DND-41 (cell line): ENCODE measurements around the gene CEP104.

Experiments
- ATAC-seq: fragments of 200-7000 bp; cut with Tn5 transposase; 3 replicates; pipeline ENCODE4 v1.9.1; 2021; ENCODE audit warnings: low read depth; ENCODE audit not compliant: insufficient read depth
- DNase-seq: peaks from one replicate; pipeline ENCODE4 v3.0.0-alpha.2; 2020
- H2AFZ ChIP-seq: 2 replicates; pipeline ENCODE4 v1.6.0; 2012; ENCODE audit warnings: low read depth, low read length
- H3K27ac ChIP-seq: 2 replicates; pipeline ENCODE4 v1.5.1; 2012; ENCODE audit warnings: low read length, inconsistent platforms
- H3K27me3 ChIP-seq: fragments of 200-600 bp; sonication (generic); 2 replicates; pipeline ENCODE4 v1.6.0; 2012; ENCODE audit warnings: low read length, mild to moderate bottlenecking, inconsistent platforms; ENCODE audit not compliant: insufficient read depth, poor library complexity
- H3K36me3 ChIP-seq: 2 replicates; pipeline ENCODE4 v1.5.1; 2012; ENCODE audit warnings: low read length, inconsistent platforms; ENCODE audit not compliant: insufficient read depth
- H3K4me1 ChIP-seq: 2 replicates; pipeline ENCODE4 v1.5.1; 2012; ENCODE audit warnings: mild to moderate bottlenecking, low read length; ENCODE audit not compliant: insufficient read depth
- H3K4me2 ChIP-seq: 2 replicates; pipeline ENCODE4 v1.6.0; 2012; ENCODE audit warnings: mild to moderate bottlenecking, moderate library complexity, low read length, inconsistent platforms; ENCODE audit not compliant: insufficient read depth
- H3K4me3 ChIP-seq, 2 experiments: fragments of 200-600 bp in 1 of 2; shearing (Covaris generic) in 1 of 2; 2 replicates each; pipeline ENCODE4 v1.5.1; 2012 to 2016; ENCODE audit warnings: inconsistent platforms in 2 of 2, low read length in 2 of 2, mild to moderate bottlenecking in 2 of 2, low read depth in 1 of 2, moderate library complexity in 1 of 2
- H3K79me2 ChIP-seq: 2 replicates; pipeline ENCODE4 v1.6.0; 2012; ENCODE audit warnings: low read length, inconsistent platforms; ENCODE audit not compliant: insufficient read depth
- H3K9ac ChIP-seq: 2 replicates; pipeline ENCODE4 v1.6.0; 2012; ENCODE audit warnings: low read depth, mild to moderate bottlenecking, inconsistent platforms, low read length, moderate library complexity
- H3K9me3 ChIP-seq: 2 replicates; pipeline ENCODE4 v1.5.1; 2012; ENCODE audit warnings: low read length, moderate library complexity, mild to moderate bottlenecking, inconsistent platforms; ENCODE audit not compliant: insufficient read depth, severe bottlenecking
- H4K20me1 ChIP-seq: 2 replicates; pipeline ENCODE4 v1.6.0; 2012; ENCODE audit warnings: low read length; ENCODE audit not compliant: insufficient read depth
- CTCF ChIP-seq: IDR thresholded peaks from 2 replicates; pipeline ENCODE4 v1.5.1; 2012; ENCODE audit warnings: borderline replicate concordance, low read length, moderate library complexity, mild to moderate bottlenecking; ENCODE audit not compliant: poor library complexity, severe bottlenecking; ENCODE audit errors: extremely low read depth
- EZH2 ChIP-seq: IDR thresholded peaks from 3 replicates; pipeline ENCODE4 v1.6.1; 2012; ENCODE audit warnings: borderline replicate concordance, low read depth, mild to moderate bottlenecking, moderate library complexity, low read length, inconsistent platforms; ENCODE audit not compliant: severe bottlenecking

Gene CEP104

GRCh38 chr1:3821908-3822307, 35.1 kb downstream of the CEP104 start:
- no peak overlapping the region for H2AFZ ChIP-seq
- DNase-seq (no peak), ATAC-seq (no peak)
- no peaks in the 10 kb centered on the region for H3K9me3 ChIP-seq
- no peak overlapping the region for H3K4me2 ChIP-seq
- H3K79me2 ChIP-seq, result no peaks in the 10 kb centered on the region
- no peak overlapping the region for H3K27ac ChIP-seq
- no peak overlapping the region for H3K4me3 ChIP-seq
- TF ChIP-seq CTCF, result no peak
- no peak for TF ChIP-seq EZH2
- H3K9ac ChIP-seq, result no peak overlapping the region
- H4K20me1 ChIP-seq, result no peaks in the 10 kb centered on the region
- H3K4me1 ChIP-seq, result no peaks in the 10 kb centered on the region
- no peaks in the 10 kb centered on the region for H3K27me3 ChIP-seq
- peaks cover 53% of the 10 kb centered on the region for H3K36me3 ChIP-seq

DNA sequence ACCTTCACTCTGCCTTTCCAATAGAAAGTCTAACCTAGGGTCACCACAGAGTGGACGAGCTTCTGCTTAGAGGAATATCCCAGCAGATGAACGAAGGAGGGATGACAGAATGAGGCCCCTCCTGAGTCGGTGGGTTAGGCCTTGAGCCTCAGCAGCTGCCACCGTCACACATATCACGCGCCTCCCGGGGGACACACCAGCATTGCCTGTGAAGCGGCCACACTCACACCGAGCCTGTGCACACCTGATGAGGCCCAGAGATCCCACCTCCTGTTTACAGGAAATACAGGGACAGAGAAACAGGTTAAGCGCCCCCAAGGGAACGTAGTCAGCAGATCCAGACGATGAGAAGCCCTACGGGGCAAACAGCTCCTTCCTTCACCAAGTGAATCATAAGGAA, 35.6 kb downstream of the CEP104 start:
- no peaks in the 10 kb centered on the region for H3K27me3 ChIP-seq
- ATAC-seq, result no peak
- H4K20me1 ChIP-seq, result no peaks in the 10 kb centered on the region
- peaks cover 49% of the 10 kb centered on the region for H3K36me3 ChIP-seq
- H3K79me2 ChIP-seq, result no peaks in the 10 kb centered on the region
- H2AFZ ChIP-seq, result no peak overlapping the region
- no peaks in the 10 kb centered on the region for H3K9me3 ChIP-seq
- no peak overlapping the region for H3K4me2 ChIP-seq
- no peak overlapping the region for H3K9ac ChIP-seq
- no peak overlapping the region for H3K4me3 ChIP-seq
- H3K4me1 ChIP-seq, result no peaks in the 10 kb centered on the region
- TF ChIP-seq EZH2, result no peak
- no peak for TF ChIP-seq CTCF
- no peak overlapping the region for H3K27ac ChIP-seq
- no peak for DNase-seq

GRCh38 chr1:3821004-3821403, 36.0 kb downstream of the CEP104 start:
- DNase-seq (no peak), ATAC-seq (no peak)
- no peaks in the 10 kb centered on the region for H3K9me3 ChIP-seq
- no peak overlapping the region for H3K9ac ChIP-seq
- TF ChIP-seq CTCF (no peak), EZH2 (no peak)
- H3K27me3 ChIP-seq, result no peaks in the 10 kb centered on the region
- no peak overlapping the region for H3K4me3 ChIP-seq
- no peaks in the 10 kb centered on the region for H4K20me1 ChIP-seq
- no peak overlapping the region for H2AFZ ChIP-seq
- H3K4me2 ChIP-seq, result no peak overlapping the region
- H3K4me1 ChIP-seq, result no peaks in the 10 kb centered on the region
- H3K36me3 ChIP-seq, result peaks cover 46% of the 10 kb centered on the region
- no peaks in the 10 kb centered on the region for H3K79me2 ChIP-seq
- H3K27ac ChIP-seq, result no peak overlapping the region

- Histone ChIP-seq H3K9ac (no peak overlapping the region), H3K27me3 (no peaks in the 10 kb centered on the region), H3K4me2 (no peak overlapping the region), H3K4me3 (no peak overlapping the region), H3K9me3 (no peaks in the 10 kb centered on the region), H3K4me1 (no peaks in the 10 kb centered on the region), H3K79me2 (no peaks in the 10 kb centered on the region), H2AFZ (no peak overlapping the region), H3K27ac (no peak overlapping the region), H3K36me3 (peaks cover 39% of the 10 kb centered on the region), H4K20me1 (no peaks in the 10 kb centered on the region)
- TF ChIP-seq EZH2, result no peak
- no peak for TF ChIP-seq CTCF
- ATAC-seq (no peak), DNase-seq (no peak)
Observed at GRCh38 chr1:3820316-3820715, 36.7 kb downstream of the CEP104 start.
